ENCODE results near the gene FGFRL1. TPM values are rescaled to one million over a fixed set of nuclear protein-coding genes. Genes with fewer than 3 reads are reported as not detected.

FGFRL1 gene
- total RNA-seq, 1 experiment from 2014 or later = 26.1 TPM

- H3K4me1 Mint-ChIP-seq = peaks cover 0 to 2% of the 10 kb centered on the region in 2 experiments; a peak in 1 of 4 replicates
- H3K23me2 ChIP-seq (ENCODE audit: insufficient read length, low read depth, low read length, poor library complexity, severe bottlenecking) = peaks cover 5% of the 10 kb centered on the region
- peak overlapping the region; percentile 48 to 63; a peak in 4 of 5 replicates for H3K4me3 Mint-ChIP-seq
- no peaks in the 10 kb centered on the region for H3K36me3 Mint-ChIP-seq (ENCODE audit: insufficient read depth in 1 of 3, low read depth in 3 of 3)
- no peak overlapping the region for H2BK15ac ChIP-seq (ENCODE audit: low read depth, low read length)
- H2AFZ ChIP-seq (ENCODE audit: low read length) = no peak overlapping the region
- no CpG with 5 or more reads among the region's 65 CpGs for WGBS (ENCODE audit: extremely low coverage, insufficient read length, low lambda C conversion rate)
- no peak overlapping the region for H3K27ac ChIP-seq (ENCODE audit: insufficient read length, low read depth, low read length)
- H3K27me3 Mint-ChIP-seq (ENCODE audit: low read depth) = peaks cover 29% of the 10 kb centered on the region
- H3K9me3 Mint-ChIP-seq = peaks cover 5 to 8% of the 10 kb centered on the region in 2 experiments; a peak in 3 of 5 replicates
- no peak overlapping the region for H3T11ph ChIP-seq (ENCODE audit: low read length)
- no peak overlapping the region for H3K27ac Mint-ChIP-seq
- H3K79me2 ChIP-seq (ENCODE audit: insufficient read depth, low read length) = no peaks in the 10 kb centered on the region
- H3K27me3 ChIP-seq (ENCODE audit: insufficient read depth, low read length) = peaks cover 3% of the 10 kb centered on the region; the same call in 1 of the 2 replicates
- no peaks in the 10 kb centered on the region for H3K4me1 ChIP-seq (ENCODE audit: insufficient read depth, low read length)
- no peak for DNase-seq
- no peaks in the 10 kb centered on the region for H3K79me1 ChIP-seq (ENCODE audit: insufficient read depth, low read depth, low read length, poor library complexity, severe bottlenecking)
- H3K23ac ChIP-seq (ENCODE audit: insufficient read length, low read depth, low read length) = no peak overlapping the region
- H3K18ac ChIP-seq (ENCODE audit: insufficient read length, low read depth, low read length) = no peak overlapping the region
- no peak overlapping the region; the same call in 1 of the 2 replicates for H3K14ac ChIP-seq (ENCODE audit: insufficient read depth, low read length)
- TF ChIP-seq CTCF (conservative IDR thresholded peaks at IDR 0.05) = no peak
- no peak overlapping the region for H4K5ac ChIP-seq (ENCODE audit: insufficient read length, low read depth, low read length)
- no peak overlapping the region for H2AK5ac ChIP-seq (ENCODE audit: insufficient read length, low read length)
- no peak overlapping the region for H2BK5ac ChIP-seq (ENCODE audit: insufficient read length, low read length)
- no peak overlapping the region for H2BK12ac ChIP-seq (ENCODE audit: insufficient read length, low read depth, low read length)
- no peak overlapping the region for H3K56ac ChIP-seq (ENCODE audit: insufficient read length, low read depth, low read length)
- no peaks in the 10 kb centered on the region for H4K20me1 ChIP-seq (ENCODE audit: control insufficient read depth, insufficient read depth, insufficient read length)
- H2BK120ac ChIP-seq (ENCODE audit: low read depth, low read length, poor library complexity, severe bottlenecking) = no peak overlapping the region
- no peak overlapping the region for H3K9ac ChIP-seq (ENCODE audit: extremely low read depth, insufficient read length, low read length)
- no peaks in the 10 kb centered on the region for H3K9me3 ChIP-seq (ENCODE audit: control insufficient read depth, low read depth, low read length)
- peak overlapping the region; percentile 56 for H3K4me2 ChIP-seq (ENCODE audit: insufficient read depth, insufficient read length, low read length)
- no peak overlapping the region for H3K4ac ChIP-seq (ENCODE audit: low read depth, low read length)
- no peak overlapping the region for H4K8ac ChIP-seq (replicated peaks; ENCODE audit: insufficient read length, low read depth, low read length)
- H2BK20ac ChIP-seq (ENCODE audit: low read depth, low read length, poor library complexity, severe bottlenecking) = no peak overlapping the region
- no peak overlapping the region for H4K91ac ChIP-seq (ENCODE audit: insufficient read length, low read depth, low read length)
These were observed 38.6 kb upstream of the FGFRL1 start for GRCh38 chr4:972651-973424.

All from H9 (cell line).